Measurements from ENCODE around the gene ORC5. TPM values are rescaled to one million over a fixed set of nuclear protein-coding genes. Genes with fewer than 3 reads are reported as not detected.

Gene ORC5
- total RNA-seq, 2 experiments from 2014 or later, result 18.2 to 19.4 TPM

GRCh38 chr7:104230606-104231005 is 22.8 kb upstream of the ORC5 start:
- no peak overlapping the region for H3K4me3 Mint-ChIP-seq
- POLR2A ChIA-PET, result no interaction called here
- DNase-seq, result no peak
- no peaks in the 10 kb centered on the region for H3K9me3 Mint-ChIP-seq
- H3K4me1 Mint-ChIP-seq (ENCODE audit: low read depth), result no peaks in the 10 kb centered on the region
- H3K27ac Mint-ChIP-seq, result no peak overlapping the region
- CTCF ChIA-PET, result interaction anchor here (1.1 to 4.3 kb wide), 7 partner anchors 8 to 688 kb away, joined by 3 to 58 read pairs (median 4); no protein-coding TSS in a partner anchor
- H3K36me3 Mint-ChIP-seq, result no peaks in the 10 kb centered on the region
- H3K27me3 Mint-ChIP-seq, result peaks cover 10% of the 10 kb centered on the region
- intact Hi-C loops (cut with micrococcal nuclease), result loop anchor here (1.0 to 10.0 kb wide), 4 partner anchors 37 to 688 kb away; no protein-coding TSS in a partner anchor

DNA sequence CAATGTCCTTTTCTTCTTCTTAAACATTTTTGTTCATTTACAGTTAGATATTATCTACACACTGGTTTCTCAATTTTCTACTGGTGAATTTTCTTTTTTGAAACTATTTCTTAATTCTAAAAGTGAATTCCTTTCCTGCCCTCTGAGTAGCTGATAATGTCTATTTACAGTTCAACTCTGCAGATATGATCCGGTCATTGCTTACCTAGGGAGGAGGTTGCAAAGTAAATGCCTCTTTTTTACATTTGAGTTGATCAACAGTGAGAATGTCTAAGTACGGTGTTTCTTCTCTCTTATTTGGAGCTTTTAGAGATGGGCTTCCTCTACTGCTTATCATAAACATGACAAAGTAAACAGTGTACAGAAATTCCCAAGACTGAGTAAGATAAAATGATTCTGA is 20.6 kb upstream of the ORC5 start:
- peaks cover 10% of the 10 kb centered on the region for H3K27me3 Mint-ChIP-seq
- ChIA-PET CTCF (interaction anchor here (0.8 kb wide), 1 partner anchor 619 kb away, joined by 3 read pairs; no protein-coding TSS in a partner anchor), POLR2A (no interaction called here)
- H3K9me3 Mint-ChIP-seq, result no peaks in the 10 kb centered on the region
- no peak overlapping the region for H3K27ac Mint-ChIP-seq
- intact Hi-C loops (cut with micrococcal nuclease), result no loop called here
- H3K36me3 Mint-ChIP-seq, result no peaks in the 10 kb centered on the region
- H3K4me3 Mint-ChIP-seq, result no peak overlapping the region
- DNase-seq, result no peak
- no peaks in the 10 kb centered on the region for H3K4me1 Mint-ChIP-seq (ENCODE audit: low read depth)

GRCh38 chr7:104225451-104225850 is 17.6 kb upstream of the ORC5 start:
- intact Hi-C loops (cut with micrococcal nuclease), result no loop called here
- ChIA-PET CTCF (interaction anchor here (1.1 kb wide), 2 partner anchors 9 to 623 kb away, joined by 3 to 4 read pairs; no protein-coding TSS in a partner anchor), POLR2A (no interaction called here)
- Mint-ChIP-seq H3K27ac (no peak overlapping the region), H3K4me3 (no peak overlapping the region), H3K9me3 (peaks cover 11% of the 10 kb centered on the region), H3K27me3 (peaks cover 9% of the 10 kb centered on the region), H3K36me3 (no peaks in the 10 kb centered on the region), H3K4me1 (ENCODE audit: low read depth) (no peaks in the 10 kb centered on the region)
- DNase-seq, result no peak

DNA sequence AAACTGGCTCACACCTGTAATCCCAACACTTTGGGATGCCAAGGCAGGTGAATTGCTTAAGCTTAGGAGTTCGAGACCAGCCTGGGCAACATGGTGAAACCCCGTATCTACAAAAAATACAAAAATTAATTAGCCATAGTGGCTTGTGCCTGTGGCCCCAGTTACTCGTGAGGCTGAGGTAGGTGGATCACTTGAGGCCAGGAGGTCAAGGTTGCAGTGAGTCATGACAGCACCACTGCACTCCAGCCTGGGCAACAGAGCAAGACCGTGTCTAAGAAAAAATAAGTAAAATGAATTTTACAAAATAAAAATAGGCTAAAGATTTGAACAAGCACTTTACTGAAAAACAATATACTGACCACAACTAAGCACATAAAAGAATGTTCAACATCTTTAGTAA is 9.8 kb upstream of the ORC5 start:
- H3K4me3 Mint-ChIP-seq, result no peak overlapping the region
- intact Hi-C loops (cut with micrococcal nuclease), result no loop called here
- no peak for DNase-seq
- POLR2A ChIA-PET, result no interaction called here
- H3K27ac Mint-ChIP-seq, result no peak overlapping the region
- peaks cover 8% of the 10 kb centered on the region for H3K27me3 Mint-ChIP-seq
- CTCF ChIA-PET, result no interaction called here
- H3K36me3 Mint-ChIP-seq, result no peaks in the 10 kb centered on the region
- no peaks in the 10 kb centered on the region for H3K4me1 Mint-ChIP-seq (ENCODE audit: low read depth)
- peaks cover 13% of the 10 kb centered on the region for H3K9me3 Mint-ChIP-seq

- Mint-ChIP-seq H3K36me3 (peaks cover 5% of the 10 kb centered on the region), H3K9me3 (no peaks in the 10 kb centered on the region), H3K4me3 (peak overlapping the region; percentile 96), H3K4me1 (ENCODE audit: low read depth) (peaks cover 34% of the 10 kb centered on the region), H3K27ac (no peak overlapping the region), H3K27me3 (peaks cover 16% of the 10 kb centered on the region)
- intact Hi-C loops (cut with micrococcal nuclease), result loop anchor here (5.0 kb wide), 1 partner anchor 72 kb away; no protein-coding TSS in a partner anchor
- no peak for DNase-seq
- ChIA-PET POLR2A (interaction anchor here (0.6 kb wide), 1 partner anchor 882 kb away, joined by 3 read pairs; no protein-coding TSS in a partner anchor), CTCF (interaction anchor here (1.3 to 2.6 kb wide), 2 partner anchors 22 to 639 kb away, joined by 3 to 10 read pairs; no protein-coding TSS in a partner anchor)
Measured at GRCh38 chr7:104209063-104209462, 1.2 kb upstream of the ORC5 start.

GRCh38 chr7:104208421-104208780 is 588 bp upstream of the ORC5 start:
- H3K36me3 Mint-ChIP-seq, result peaks cover 11% of the 10 kb centered on the region
- H3K27ac Mint-ChIP-seq, result peak overlapping the region; percentile 92
- intact Hi-C loops (cut with micrococcal nuclease), result loop anchor here (5.0 kb wide), 1 partner anchor 71 kb away; no protein-coding TSS in a partner anchor
- DNase-seq, result no peak
- H3K9me3 Mint-ChIP-seq, result no peaks in the 10 kb centered on the region
- ChIA-PET CTCF (interaction anchor here (1.0 to 2.6 kb wide), 3 partner anchors 23 to 639 kb away, joined by 3 to 10 read pairs (median 3); no protein-coding TSS in a partner anchor), POLR2A (interaction anchor here (0.6 kb wide), 1 partner anchor 881 kb away, joined by 3 read pairs; no protein-coding TSS in a partner anchor)
- peak overlapping the region; percentile 96 for H3K4me3 Mint-ChIP-seq
- peaks cover 16% of the 10 kb centered on the region for H3K27me3 Mint-ChIP-seq
- H3K4me1 Mint-ChIP-seq (ENCODE audit: low read depth), result peaks cover 38% of the 10 kb centered on the region

DNA sequence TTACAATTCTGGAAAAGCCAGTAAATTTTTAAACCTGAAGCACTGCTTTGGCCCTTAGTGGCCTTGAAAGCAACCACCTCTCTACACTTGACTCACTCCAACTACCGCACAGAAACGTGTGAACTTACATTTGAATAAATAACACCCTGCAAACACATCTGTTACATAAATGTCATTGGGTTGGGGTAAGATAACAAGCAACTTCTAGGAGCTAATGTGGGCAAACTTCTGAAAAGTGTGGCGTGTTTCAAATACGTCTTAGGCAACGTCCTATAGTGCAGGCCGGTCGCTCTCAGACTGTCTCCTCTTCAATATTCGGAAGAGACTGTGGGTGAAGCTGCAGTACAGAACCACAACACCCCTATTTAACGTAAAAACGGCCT is 474 bp downstream of the ORC5 start:
- peaks cover 20% of the 10 kb centered on the region for H3K36me3 Mint-ChIP-seq
- ChIA-PET POLR2A (no interaction called here), CTCF (interaction anchor here (2.6 kb wide), 1 partner anchor 24 kb away, joined by 10 read pairs; no protein-coding TSS in a partner anchor)
- peak overlapping the region; percentile 92 for H3K27ac Mint-ChIP-seq
- H3K4me3 Mint-ChIP-seq, result peak overlapping the region; percentile 96
- no peak for DNase-seq
- no peaks in the 10 kb centered on the region for H3K9me3 Mint-ChIP-seq
- H3K4me1 Mint-ChIP-seq (ENCODE audit: low read depth), result peaks cover 38% of the 10 kb centered on the region
- peaks cover 12% of the 10 kb centered on the region for H3K27me3 Mint-ChIP-seq
- intact Hi-C loops (cut with micrococcal nuclease), result loop anchor here (5.0 kb wide), 1 partner anchor 70 kb away; no protein-coding TSS in a partner anchor

DNA sequence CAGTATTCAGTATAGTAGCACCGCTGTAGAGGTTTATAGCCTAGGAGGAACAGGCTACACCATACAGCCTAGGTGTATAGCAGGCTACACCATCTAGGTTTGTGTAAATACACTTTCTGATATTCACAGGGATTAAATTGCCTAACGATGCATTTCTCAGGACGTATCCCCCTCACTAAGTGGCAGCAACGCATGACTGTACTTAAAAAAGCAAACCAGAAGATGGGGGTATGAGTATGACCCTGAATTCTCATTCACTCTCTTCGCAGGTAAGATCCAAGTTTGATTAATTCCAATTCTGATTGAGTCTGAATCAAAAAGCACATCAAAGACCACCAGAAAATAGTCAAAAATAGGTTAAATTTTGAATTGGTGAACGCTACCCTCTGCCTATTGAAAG is 972 bp downstream of the ORC5 start:
- ChIA-PET POLR2A (no interaction called here), CTCF (interaction anchor here (2.6 kb wide), 1 partner anchor 25 kb away, joined by 10 read pairs; no protein-coding TSS in a partner anchor)
- peaks cover 38% of the 10 kb centered on the region for H3K4me1 Mint-ChIP-seq (ENCODE audit: low read depth)
- peak overlapping the region; percentile 96 for H3K4me3 Mint-ChIP-seq
- no peak for DNase-seq
- intact Hi-C loops (cut with micrococcal nuclease), result loop anchor here (5.0 kb wide), 1 partner anchor 70 kb away; no protein-coding TSS in a partner anchor
- H3K27ac Mint-ChIP-seq, result peak overlapping the region; percentile 92
- H3K36me3 Mint-ChIP-seq, result peaks cover 25% of the 10 kb centered on the region
- H3K27me3 Mint-ChIP-seq, result peaks cover 11% of the 10 kb centered on the region
- H3K9me3 Mint-ChIP-seq, result no peaks in the 10 kb centered on the region

DNA sequence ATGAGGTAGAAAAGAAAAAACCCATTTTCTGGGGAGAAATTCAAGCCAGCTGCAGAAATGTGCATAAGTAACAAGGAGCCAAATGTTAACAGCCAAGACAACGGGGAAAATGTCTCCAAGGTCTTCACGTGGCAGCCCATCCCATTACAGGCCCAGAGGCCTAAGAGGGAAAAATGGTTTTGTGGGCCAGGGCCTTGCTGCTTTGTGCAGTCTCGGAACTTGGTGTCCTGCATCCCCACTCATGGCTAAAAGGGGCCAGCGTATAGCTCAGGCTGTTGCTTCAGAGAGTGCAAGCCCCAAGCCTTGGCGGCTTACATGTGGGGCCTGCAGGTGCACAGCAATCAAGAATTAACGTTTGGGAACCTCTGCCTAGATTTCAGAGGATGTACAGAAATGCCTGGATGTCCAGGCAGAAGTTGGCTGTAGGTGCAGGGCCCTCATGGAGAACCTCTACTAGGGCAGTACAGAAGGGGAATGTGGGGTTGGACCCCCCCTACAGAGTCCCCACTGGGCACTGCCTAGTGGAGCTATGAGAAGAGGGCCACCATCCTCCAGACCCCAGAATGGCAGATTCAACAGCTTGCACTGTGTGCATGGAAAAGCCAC is 9.0 kb downstream of the ORC5 start:
- POLR2A ChIA-PET, result no interaction called here
- Mint-ChIP-seq H3K27ac (no peak overlapping the region), H3K36me3 (peaks cover 75% of the 10 kb centered on the region), H3K9me3 (peaks cover 8% of the 10 kb centered on the region), H3K4me3 (no peak overlapping the region), H3K4me1 (ENCODE audit: low read depth) (peaks cover 23% of the 10 kb centered on the region), H3K27me3 (no peaks in the 10 kb centered on the region)
- intact Hi-C loops (cut with micrococcal nuclease), result no loop called here
- DNase-seq, result no peak
- CTCF ChIA-PET, result no interaction called here

DNA sequence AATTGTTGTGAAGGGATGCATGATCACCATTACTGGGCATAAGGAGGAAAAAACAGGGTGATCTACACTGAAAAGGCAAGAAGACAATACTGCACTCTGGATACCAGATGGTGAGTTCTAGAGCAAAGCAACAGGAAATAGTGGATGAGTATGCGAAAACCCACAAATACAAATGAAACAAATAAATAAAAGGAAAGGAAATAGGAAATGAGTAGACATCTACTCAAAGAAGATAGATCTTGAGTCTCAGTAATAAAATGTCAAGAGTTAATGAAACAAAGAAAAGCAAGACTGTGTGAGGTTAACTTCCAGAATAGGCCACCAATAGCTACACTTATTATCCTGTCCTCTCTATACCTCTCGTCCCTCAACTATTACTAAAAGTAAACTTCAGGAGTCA is 11.7 kb downstream of the ORC5 start:
- peaks cover 21% of the 10 kb centered on the region for H3K4me1 Mint-ChIP-seq (ENCODE audit: low read depth)
- DNase-seq, result no peak
- intact Hi-C loops (cut with micrococcal nuclease), result no loop called here
- H3K36me3 Mint-ChIP-seq, result peaks cover 76% of the 10 kb centered on the region
- ChIA-PET POLR2A (no interaction called here), CTCF (no interaction called here)
- no peak overlapping the region for H3K4me3 Mint-ChIP-seq
- peaks cover 17% of the 10 kb centered on the region for H3K9me3 Mint-ChIP-seq
- H3K27ac Mint-ChIP-seq, result peak overlapping the region; percentile 7
- H3K27me3 Mint-ChIP-seq, result no peaks in the 10 kb centered on the region

GRCh38 chr7:104192434-104192833 is 15.4 kb downstream of the ORC5 start:
- no peak overlapping the region for H3K27ac Mint-ChIP-seq
- H3K27me3 Mint-ChIP-seq, result no peaks in the 10 kb centered on the region
- peaks cover 14% of the 10 kb centered on the region for H3K9me3 Mint-ChIP-seq
- CTCF ChIA-PET, result no interaction called here
- DNase-seq, result no peak
- H3K4me1 Mint-ChIP-seq (ENCODE audit: low read depth), result peaks cover 11% of the 10 kb centered on the region
- intact Hi-C loops (cut with micrococcal nuclease), result no loop called here
- H3K36me3 Mint-ChIP-seq, result peaks cover 72% of the 10 kb centered on the region
- POLR2A ChIA-PET, result no interaction called here
- H3K4me3 Mint-ChIP-seq, result no peak overlapping the region

- H3K27ac Mint-ChIP-seq, result no peak overlapping the region
- H3K9me3 Mint-ChIP-seq, result peaks cover 5% of the 10 kb centered on the region
- peaks cover 64% of the 10 kb centered on the region for H3K36me3 Mint-ChIP-seq
- no peak overlapping the region for H3K4me3 Mint-ChIP-seq
- intact Hi-C loops (cut with micrococcal nuclease), result no loop called here
- DNase-seq, result no peak
- no peaks in the 10 kb centered on the region for H3K27me3 Mint-ChIP-seq
- ChIA-PET CTCF (no interaction called here), POLR2A (interaction anchor here (0.6 kb wide), 1 partner anchor 138 kb away, joined by 3 read pairs; no protein-coding TSS in a partner anchor)
- no peaks in the 10 kb centered on the region for H3K4me1 Mint-ChIP-seq (ENCODE audit: low read depth)
Measured at GRCh38 chr7:104185346-104185745, 22.5 kb downstream of the ORC5 start.

DNA sequence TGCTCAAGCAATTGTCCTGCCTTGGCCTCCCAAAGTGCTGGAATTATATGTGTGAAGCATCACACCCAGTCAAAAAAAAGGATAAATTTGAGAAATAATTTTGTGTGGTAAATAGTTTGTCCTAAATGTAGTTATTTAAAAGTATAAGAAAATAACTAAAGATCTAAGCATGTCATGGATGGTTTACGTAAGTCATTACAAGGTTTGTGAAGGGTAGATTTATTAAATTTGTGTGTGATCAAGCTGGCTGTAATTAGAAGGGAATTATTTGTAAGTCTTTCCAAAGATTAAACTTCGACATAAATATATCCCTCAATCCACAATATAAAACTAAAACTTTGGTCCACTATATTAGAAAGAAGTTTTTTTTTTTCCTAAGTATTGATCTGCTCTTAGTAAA is 28.6 kb downstream of the ORC5 start:
- Mint-ChIP-seq H3K27me3 (no peaks in the 10 kb centered on the region), H3K4me3 (no peak overlapping the region), H3K27ac (no peak overlapping the region), H3K36me3 (peaks cover 62% of the 10 kb centered on the region), H3K4me1 (ENCODE audit: low read depth) (no peaks in the 10 kb centered on the region), H3K9me3 (peaks cover 17% of the 10 kb centered on the region)
- ChIA-PET POLR2A (no interaction called here), CTCF (no interaction called here)
- no peak for DNase-seq
- intact Hi-C loops (cut with micrococcal nuclease), result no loop called here

All from activated CD4-positive, alpha-beta memory T cell treated with anti-CD3 and anti-CD28 coated beads for 36 hours (primary cell).